Measurements from ENCODE around the gene ZC3H15.

DNA sequence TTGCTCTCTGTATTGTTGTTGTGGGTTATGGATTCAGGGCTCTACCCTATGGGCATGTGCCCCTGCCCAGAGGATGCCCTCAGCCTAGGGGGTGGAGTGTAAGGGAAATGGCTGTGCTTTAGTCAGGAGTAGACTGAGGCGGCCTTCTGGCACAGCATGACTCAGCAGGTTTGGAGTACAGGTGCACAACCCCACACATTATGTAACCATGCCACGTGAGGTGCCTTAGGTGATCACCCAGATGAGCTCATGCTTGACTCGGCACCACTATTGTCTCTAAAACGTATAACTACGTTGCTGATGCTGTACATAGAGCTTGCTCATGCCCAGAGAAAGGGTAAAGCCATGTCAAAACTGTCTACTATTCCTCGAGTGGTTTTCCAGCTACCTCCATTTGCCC is 48.3 kb upstream of the ZC3H15 start:
- no peak for TF ChIP-seq TAF1 (IDR thresholded peaks at IDR 0.05; ENCODE audit: low read depth, low read length)
- TF ChIP-seq RAD21 (IDR thresholded peaks at IDR 0.05 in 1 of 2, conservative IDR thresholded peaks at IDR 0.05 in 1 of 2; ENCODE audit: low read depth in 2 of 2, low read length in 2 of 2) = no peak
- TF ChIP-seq, protein P1, sequence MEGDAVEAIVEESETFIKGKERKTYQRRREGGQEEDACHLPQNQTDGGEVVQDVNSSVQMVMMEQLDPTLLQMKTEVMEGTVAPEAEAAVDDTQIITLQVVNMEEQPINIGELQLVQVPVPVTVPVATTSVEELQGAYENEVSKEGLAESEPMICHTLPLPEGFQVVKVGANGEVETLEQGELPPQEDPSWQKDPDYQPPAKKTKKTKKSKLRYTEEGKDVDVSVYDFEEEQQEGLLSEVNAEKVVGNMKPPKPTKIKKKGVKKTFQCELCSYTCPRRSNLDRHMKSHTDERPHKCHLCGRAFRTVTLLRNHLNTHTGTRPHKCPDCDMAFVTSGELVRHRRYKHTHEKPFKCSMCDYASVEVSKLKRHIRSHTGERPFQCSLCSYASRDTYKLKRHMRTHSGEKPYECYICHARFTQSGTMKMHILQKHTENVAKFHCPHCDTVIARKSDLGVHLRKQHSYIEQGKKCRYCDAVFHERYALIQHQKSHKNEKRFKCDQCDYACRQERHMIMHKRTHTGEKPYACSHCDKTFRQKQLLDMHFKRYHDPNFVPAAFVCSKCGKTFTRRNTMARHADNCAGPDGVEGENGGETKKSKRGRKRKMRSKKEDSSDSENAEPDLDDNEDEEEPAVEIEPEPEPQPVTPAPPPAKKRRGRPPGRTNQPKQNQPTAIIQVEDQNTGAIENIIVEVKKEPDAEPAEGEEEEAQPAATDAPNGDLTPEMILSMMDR (IDR thresholded peaks at IDR 0.05; ENCODE audit: control extremely low read depth in 1 of 3, insufficient read depth in 1 of 3, low read depth in 1 of 3, low read length in 3 of 3) = no peak
- TF ChIP-seq SRF (IDR thresholded peaks at IDR 0.05; ENCODE audit: low read depth, low read length) = no peak
- TF ChIP-seq HDAC2 (IDR thresholded peaks at IDR 0.05; ENCODE audit: borderline replicate concordance in 1 of 2, low read depth in 2 of 2, low read length in 2 of 2) = no peak
- TF ChIP-seq BRCA1 (IDR thresholded peaks at IDR 0.05; ENCODE audit: low read depth, low read length) = no peak
- TF ChIP-seq, protein P2, sequence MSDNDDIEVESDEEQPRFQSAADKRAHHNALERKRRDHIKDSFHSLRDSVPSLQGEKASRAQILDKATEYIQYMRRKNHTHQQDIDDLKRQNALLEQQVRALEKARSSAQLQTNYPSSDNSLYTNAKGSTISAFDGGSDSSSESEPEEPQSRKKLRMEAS (IDR thresholded peaks at IDR 0.05) = no peak
- TF ChIP-seq POLR2AphosphoS5 (IDR thresholded peaks at IDR 0.05; ENCODE audit: low read depth, low read length) = no peak
- TF ChIP-seq, protein P3, sequence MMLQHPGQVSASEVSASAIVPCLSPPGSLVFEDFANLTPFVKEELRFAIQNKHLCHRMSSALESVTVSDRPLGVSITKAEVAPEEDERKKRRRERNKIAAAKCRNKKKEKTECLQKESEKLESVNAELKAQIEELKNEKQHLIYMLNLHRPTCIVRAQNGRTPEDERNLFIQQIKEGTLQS (IDR thresholded peaks at IDR 0.05; ENCODE audit: insufficient read depth, low read depth, low read length) = no peak
- no peak for TF ChIP-seq TBP (IDR thresholded peaks at IDR 0.05; ENCODE audit: low read depth, low read length)
- TF ChIP-seq ASH2L (IDR thresholded peaks at IDR 0.05; ENCODE audit: low read length) = no peak
- no peak for TF ChIP-seq HDAC6 (IDR thresholded peaks at IDR 0.05; ENCODE audit: low read depth, low read length)
- TF ChIP-seq, protein P4, sequence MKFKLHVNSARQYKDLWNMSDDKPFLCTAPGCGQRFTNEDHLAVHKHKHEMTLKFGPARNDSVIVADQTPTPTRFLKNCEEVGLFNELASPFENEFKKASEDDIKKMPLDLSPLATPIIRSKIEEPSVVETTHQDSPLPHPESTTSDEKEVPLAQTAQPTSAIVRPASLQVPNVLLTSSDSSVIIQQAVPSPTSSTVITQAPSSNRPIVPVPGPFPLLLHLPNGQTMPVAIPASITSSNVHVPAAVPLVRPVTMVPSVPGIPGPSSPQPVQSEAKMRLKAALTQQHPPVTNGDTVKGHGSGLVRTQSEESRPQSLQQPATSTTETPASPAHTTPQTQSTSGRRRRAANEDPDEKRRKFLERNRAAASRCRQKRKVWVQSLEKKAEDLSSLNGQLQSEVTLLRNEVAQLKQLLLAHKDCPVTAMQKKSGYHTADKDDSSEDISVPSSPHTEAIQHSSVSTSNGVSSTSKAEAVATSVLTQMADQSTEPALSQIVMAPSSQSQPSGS (IDR thresholded peaks at IDR 0.05; ENCODE audit: low read length) = no peak
- TF ChIP-seq SIN3A (conservative IDR thresholded peaks at IDR 0.05 in 1 of 2, IDR thresholded peaks at IDR 0.05 in 1 of 2; ENCODE audit: low read depth in 1 of 2, low read length in 2 of 2) = no peak

Measured in H1 (cell line).